Measurements from ENCODE around the gene LDLRAD4.

LDLRAD4 gene

GRCh38 chr18:13647761-13648160, 429.2 kb downstream of the LDLRAD4 start:
- TF ChIP-seq ZNF70 (CRISPR knock-in tag; IDR thresholded peaks at IDR 0.05) (no peak), PPARA (CRISPR knock-in tag; IDR thresholded peaks at IDR 0.05; ENCODE audit: borderline replicate concordance) (no peak), POU6F1 (CRISPR knock-in tag; IDR thresholded peaks at IDR 0.05; ENCODE audit: borderline replicate concordance, low read depth) (no peak), CSDC2 (CRISPR knock-in tag; IDR thresholded peaks at IDR 0.05) (no peak), SNAI2 (CRISPR knock-in tag; IDR thresholded peaks at IDR 0.05) (no peak), ESRRG (CRISPR knock-in tag; IDR thresholded peaks at IDR 0.05) (no peak), CSRNP3 (CRISPR knock-in tag; IDR thresholded peaks at IDR 0.05) (no peak), OSR1 (CRISPR knock-in tag; IDR thresholded peaks at IDR 0.05) (no peak), ZFP3 (CRISPR knock-in tag; IDR thresholded peaks at IDR 0.05) (no peak), TOX (CRISPR knock-in tag; IDR thresholded peaks at IDR 0.05; ENCODE audit: borderline replicate concordance) (no peak), ZFP30 (CRISPR knock-in tag; IDR thresholded peaks at IDR 0.05) (no peak), CREB5 (CRISPR knock-in tag; IDR thresholded peaks at IDR 0.05; ENCODE audit: low read depth) (no peak), BACH2 (CRISPR knock-in tag; IDR thresholded peaks at IDR 0.05; ENCODE audit: borderline replicate concordance) (no peak), TSHZ2 (CRISPR knock-in tag; IDR thresholded peaks at IDR 0.05) (no peak), PATZ1 (CRISPR knock-in tag; IDR thresholded peaks at IDR 0.05; ENCODE audit: borderline replicate concordance) (no peak), ZNF565 (CRISPR knock-in tag; conservative IDR thresholded peaks at IDR 0.05; ENCODE audit: low read depth) (no peak)
- ATAC-seq = no peak

GRCh38 chr18:13649397-13650390, 431.1 kb downstream of the LDLRAD4 start:
- no peak for ATAC-seq
- TF ChIP-seq GLIS3 (CRISPR knock-in tag; IDR thresholded peaks at IDR 0.05) = no peak
- no peak for TF ChIP-seq ZC3H10 (CRISPR knock-in tag; IDR thresholded peaks at IDR 0.05)
- no peak for TF ChIP-seq CSDC2 (CRISPR knock-in tag; IDR thresholded peaks at IDR 0.05)
- no peak for TF ChIP-seq ZNF70 (CRISPR knock-in tag; IDR thresholded peaks at IDR 0.05)
- no peak for TF ChIP-seq POU6F1 (CRISPR knock-in tag; IDR thresholded peaks at IDR 0.05; ENCODE audit: borderline replicate concordance, low read depth)
- TF ChIP-seq TCF4 (CRISPR knock-in tag; IDR thresholded peaks at IDR 0.05; ENCODE audit: borderline replicate concordance) = no peak
- TF ChIP-seq ZFP3 (CRISPR knock-in tag; IDR thresholded peaks at IDR 0.05) = no peak
- no peak for TF ChIP-seq ZNF565 (CRISPR knock-in tag; conservative IDR thresholded peaks at IDR 0.05; ENCODE audit: low read depth)
- no peak for TF ChIP-seq ZNF8 (CRISPR knock-in tag; IDR thresholded peaks at IDR 0.05)
- TF ChIP-seq SNAI2 (CRISPR knock-in tag; IDR thresholded peaks at IDR 0.05) = no peak
- no peak for TF ChIP-seq ZFP30 (CRISPR knock-in tag; IDR thresholded peaks at IDR 0.05)
- no peak for TF ChIP-seq RARB (CRISPR knock-in tag; IDR thresholded peaks at IDR 0.05)
- TF ChIP-seq CSRNP3 (CRISPR knock-in tag; IDR thresholded peaks at IDR 0.05) = no peak
- TF ChIP-seq BACH2 (CRISPR knock-in tag; IDR thresholded peaks at IDR 0.05; ENCODE audit: borderline replicate concordance) = no peak
- no peak for TF ChIP-seq CREB5 (CRISPR knock-in tag; IDR thresholded peaks at IDR 0.05; ENCODE audit: low read depth)
- no peak for TF ChIP-seq TOX (CRISPR knock-in tag; IDR thresholded peaks at IDR 0.05; ENCODE audit: borderline replicate concordance)

Measured in SK-N-SH treated with all-trans-retinoic acid at 6 μM for 48 hours (cell line).